Stimulated activated memory B cell treated with anti-CD40 and anti-IgM and Interleukin-4, amounts not matched to agents 10 μg/mL and 1 μg/mL and 100 μg/mL, for 72 hours (primary cell): ENCODE data around the gene SHLD1.
"Not testable (repeated sequence)": the region's sequence is repeated elsewhere in the genome, so short reads cannot be mapped to it uniquely, and the experiment has no call there.

Experiments used
- ATAC-seq: fragments of 150-1000 bp; cut with Tn5 transposase; 2 replicates; pipeline ENCODE4 v1.10.0; 2021
- H3K27ac Mint-ChIP-seq: one replicate; pipeline ENCODE4 v1.8.0; 2022; ENCODE audit warnings: mild to moderate bottlenecking, mixed read lengths
- H3K27me3 Mint-ChIP-seq: one replicate; pipeline ENCODE4 v1.8.0; 2022; ENCODE audit warnings: mixed read lengths
- H3K36me3 Mint-ChIP-seq: one replicate; pipeline ENCODE4 v1.8.0; 2022; ENCODE audit warnings: mixed read lengths
- H3K4me1 Mint-ChIP-seq: one replicate; pipeline ENCODE4 v1.8.0; 2022; ENCODE audit warnings: mixed read lengths
- H3K4me3 Mint-ChIP-seq: one replicate; pipeline ENCODE4 v1.8.0; 2022; ENCODE audit warnings: mild to moderate bottlenecking, moderate library complexity, mixed read lengths
- H3K9me3 Mint-ChIP-seq: one replicate; pipeline ENCODE4 v1.8.0; 2022; ENCODE audit warnings: mixed read lengths

SHLD1 gene

DNA sequence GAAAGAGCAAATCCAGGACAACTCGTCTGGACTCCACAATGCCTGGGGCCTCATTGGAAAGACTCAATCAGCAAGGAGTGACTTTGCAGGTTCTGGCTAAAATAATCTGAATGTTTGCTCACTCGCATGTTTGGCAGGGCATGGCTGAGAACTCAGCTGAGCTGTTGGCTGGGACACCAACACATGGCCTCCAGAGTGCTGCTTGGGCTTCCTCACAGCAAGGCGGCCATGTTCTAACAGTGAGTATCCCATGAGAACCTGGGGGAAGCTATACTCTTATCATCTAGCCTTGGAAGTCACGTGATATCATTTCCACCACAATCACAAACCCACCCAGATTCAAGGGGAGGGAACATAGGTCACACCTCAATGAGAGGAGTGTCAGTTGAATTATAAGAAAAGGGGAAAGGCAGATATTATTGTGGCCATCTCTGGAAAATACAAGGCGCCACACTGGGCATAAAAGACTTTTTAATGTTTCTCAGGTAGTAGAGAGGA is 23.1 kb upstream of the SHLD1 start:
- Mint-ChIP-seq H3K4me1 (no peaks in the 10 kb centered on the region), H3K9me3 (peaks cover 5% of the 10 kb centered on the region), H3K27ac (no peak overlapping the region), H3K27me3 (peaks cover 62% of the 10 kb centered on the region), H3K36me3 (no peaks in the 10 kb centered on the region), H3K4me3 (no peak overlapping the region)
- ATAC-seq = no peak

DNA sequence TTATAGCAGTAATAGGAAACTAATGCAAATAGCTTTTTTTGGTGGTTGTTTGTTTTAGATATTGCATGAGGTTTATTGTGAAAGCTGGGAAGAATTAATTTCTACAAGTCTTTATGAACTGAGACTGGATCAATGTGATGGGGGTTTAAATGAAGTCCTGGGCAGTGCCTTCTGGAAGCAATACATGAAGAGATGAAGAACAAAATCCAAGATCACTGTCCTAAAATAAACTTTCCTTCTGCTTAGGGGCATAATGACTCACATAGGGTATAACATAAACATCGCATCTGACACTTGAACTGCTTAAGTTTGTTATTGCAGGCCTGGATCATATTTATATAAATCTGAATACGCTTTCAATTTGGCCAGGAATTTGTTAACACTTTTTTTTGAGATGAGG is 20.9 kb upstream of the SHLD1 start:
- Mint-ChIP-seq H3K9me3 (peaks cover 5% of the 10 kb centered on the region), H3K36me3 (no peaks in the 10 kb centered on the region), H3K4me1 (no peaks in the 10 kb centered on the region), H3K27me3 (peaks cover 76% of the 10 kb centered on the region), H3K27ac (no peak overlapping the region), H3K4me3 (no peak overlapping the region)
- ATAC-seq = no peak

DNA sequence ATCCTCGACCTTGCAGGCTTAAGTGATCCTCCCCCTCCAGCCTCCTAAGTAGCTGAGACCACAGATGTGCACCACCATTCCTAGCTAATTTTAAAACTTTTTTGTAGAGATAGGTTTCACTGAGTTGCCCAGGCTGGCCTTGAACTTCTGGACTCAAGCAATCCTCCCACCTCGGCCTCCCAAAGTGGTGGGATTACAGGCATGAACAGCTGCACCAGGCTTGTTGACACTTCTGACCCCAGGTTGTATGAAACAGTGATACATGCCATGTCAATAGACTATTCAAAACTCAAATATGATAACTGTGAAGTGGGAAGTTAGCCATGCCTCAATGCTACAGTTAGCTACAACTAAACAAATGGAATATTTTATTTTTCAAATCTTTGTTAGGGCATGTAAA is 20.1 kb upstream of the SHLD1 start:
- H3K9me3 Mint-ChIP-seq = peaks cover 5% of the 10 kb centered on the region
- no peak overlapping the region for H3K4me3 Mint-ChIP-seq
- peaks cover 84% of the 10 kb centered on the region for H3K27me3 Mint-ChIP-seq
- ATAC-seq = no peak
- H3K27ac Mint-ChIP-seq = no peak overlapping the region
- H3K36me3 Mint-ChIP-seq = no peaks in the 10 kb centered on the region
- no peaks in the 10 kb centered on the region for H3K4me1 Mint-ChIP-seq

DNA sequence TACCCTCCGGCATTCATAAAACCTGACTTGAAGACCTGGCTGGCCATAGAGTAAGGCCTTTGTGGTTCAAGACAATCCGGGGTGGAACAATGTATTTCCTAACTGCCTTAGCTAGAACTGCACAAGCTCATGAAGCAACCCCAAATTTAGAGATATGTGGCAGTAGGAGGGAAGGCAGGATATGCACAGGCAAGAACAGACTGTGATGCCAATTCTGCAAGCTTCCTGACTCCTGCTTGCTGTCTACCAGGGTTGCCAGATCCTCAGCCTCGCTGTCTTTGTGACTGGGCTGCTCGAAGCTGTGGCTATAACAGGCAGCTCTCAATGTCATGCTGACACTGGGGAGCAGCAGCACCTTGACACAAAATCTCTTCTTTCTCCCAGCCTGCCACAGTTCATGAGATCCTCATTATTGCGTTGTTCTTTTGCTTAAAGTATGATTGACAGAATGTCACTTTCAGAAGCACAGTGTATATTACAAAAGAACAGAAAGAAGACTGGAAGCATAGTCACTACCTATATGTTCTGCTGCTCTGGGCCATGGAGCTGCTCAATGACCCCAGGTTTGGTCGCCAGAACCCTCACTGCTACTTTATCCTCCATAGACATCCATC is 18.3 kb upstream of the SHLD1 start:
- Mint-ChIP-seq H3K4me1 (peaks cover 9% of the 10 kb centered on the region), H3K4me3 (no peak overlapping the region), H3K27me3 (peaks cover 99% of the 10 kb centered on the region), H3K9me3 (peaks cover 4% of the 10 kb centered on the region), H3K27ac (no peak overlapping the region), H3K36me3 (no peaks in the 10 kb centered on the region)
- ATAC-seq = no peak

DNA sequence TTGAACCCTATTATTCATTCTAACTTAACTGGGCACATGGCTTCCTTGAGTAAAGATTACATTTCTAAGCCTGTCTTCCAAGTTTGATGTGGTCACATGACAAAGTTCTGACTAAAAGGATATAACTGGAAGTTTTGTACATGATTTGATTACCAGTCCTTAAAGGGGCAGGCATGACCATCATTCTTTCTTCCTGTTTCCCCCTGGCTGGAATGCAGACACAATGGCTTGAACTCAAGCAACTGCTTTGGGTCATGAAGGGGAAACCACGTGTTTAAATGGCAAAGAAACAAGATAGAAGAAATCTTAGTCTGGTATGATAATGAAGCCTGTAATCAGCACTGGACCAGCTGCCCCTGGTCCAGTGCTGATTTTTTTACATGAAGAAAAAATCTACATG is 15.6 kb upstream of the SHLD1 start:
- Mint-ChIP-seq H3K9me3 (no peaks in the 10 kb centered on the region), H3K4me3 (no peak overlapping the region), H3K27ac (no peak overlapping the region), H3K4me1 (peaks cover 26% of the 10 kb centered on the region), H3K27me3 (peaks cover 99% of the 10 kb centered on the region), H3K36me3 (no peaks in the 10 kb centered on the region)
- ATAC-seq = no peak

DNA sequence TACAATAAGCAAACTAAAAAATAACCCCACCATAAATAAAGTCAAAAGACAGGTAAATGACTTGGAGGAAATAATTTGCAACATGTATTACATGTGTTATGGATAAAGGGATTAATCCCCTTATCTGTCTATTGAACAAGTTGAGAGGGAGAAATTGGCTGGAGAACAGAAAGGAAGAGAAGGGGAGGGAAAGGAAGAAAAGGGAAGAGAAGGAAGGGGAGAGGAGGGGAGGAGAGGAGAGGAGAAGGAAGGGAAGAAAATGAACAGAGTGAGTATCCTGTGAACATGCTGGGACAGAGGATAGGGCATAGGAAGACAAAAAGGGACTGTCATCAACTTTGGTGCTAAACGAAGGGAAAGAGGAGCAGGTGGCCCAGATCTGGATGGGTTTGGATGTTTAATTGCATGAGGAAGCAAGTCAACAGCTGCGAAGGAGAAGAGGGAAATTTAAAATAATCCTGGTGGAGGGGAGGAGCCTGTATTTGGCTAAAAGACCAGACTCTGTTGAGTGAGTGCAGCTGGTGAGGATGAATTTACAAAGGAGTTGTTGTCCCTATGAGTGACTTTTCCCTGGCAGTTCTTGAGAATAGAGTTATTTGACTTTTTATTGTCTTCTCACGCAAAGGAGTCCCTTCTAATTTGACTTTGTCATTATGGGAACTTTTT is 14.2 kb upstream of the SHLD1 start:
- Mint-ChIP-seq H3K36me3 (no peaks in the 10 kb centered on the region), H3K27me3 (peaks cover 85% of the 10 kb centered on the region), H3K4me1 (peaks cover 26% of the 10 kb centered on the region), H3K9me3 (no peaks in the 10 kb centered on the region), H3K4me3 (no peak overlapping the region), H3K27ac (no peak overlapping the region)
- no peak for ATAC-seq

DNA sequence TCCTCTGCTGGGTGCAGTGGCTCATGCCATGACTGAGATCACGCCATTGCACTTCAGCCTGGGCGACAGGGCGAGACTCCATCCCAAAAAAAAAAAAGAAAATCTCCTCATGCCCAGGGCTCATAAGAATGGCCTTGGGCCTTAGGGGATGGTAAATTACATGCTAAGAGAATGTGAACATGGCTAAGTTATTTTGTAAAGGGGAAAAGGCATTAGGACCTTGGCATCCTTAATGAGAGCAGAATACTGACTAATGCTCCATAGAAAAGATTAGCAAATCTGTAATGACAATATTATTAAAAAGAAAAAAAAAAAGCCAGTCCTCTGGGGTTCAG is 12.6 kb upstream of the SHLD1 start:
- Mint-ChIP-seq H3K27me3 (peaks cover 81% of the 10 kb centered on the region), H3K4me3 (no peak overlapping the region), H3K4me1 (peaks cover 26% of the 10 kb centered on the region), H3K27ac (no peak overlapping the region), H3K36me3 (no peaks in the 10 kb centered on the region), H3K9me3 (no peaks in the 10 kb centered on the region)
- no peak for ATAC-seq

DNA sequence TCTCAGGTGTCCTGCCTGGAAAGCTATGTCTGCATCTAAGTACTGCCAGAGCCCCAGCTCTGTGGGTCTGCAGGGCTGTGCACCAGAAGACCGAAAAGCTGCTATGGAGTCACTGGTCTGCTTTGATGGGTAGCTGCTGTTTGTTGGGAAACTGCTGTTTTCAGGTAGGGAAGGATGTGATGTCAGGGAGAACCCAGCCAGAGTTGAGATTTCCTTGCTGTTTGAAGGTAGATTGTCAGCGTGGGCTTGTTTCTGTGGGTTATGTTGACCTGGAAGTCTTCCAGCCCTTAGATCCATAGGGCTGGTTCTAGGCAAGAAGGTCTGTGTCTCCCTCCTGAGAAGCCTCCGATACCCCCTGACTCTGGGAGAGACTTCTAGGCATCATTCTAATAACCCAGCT is 12.2 kb upstream of the SHLD1 start:
- peaks cover 26% of the 10 kb centered on the region for H3K4me1 Mint-ChIP-seq
- ATAC-seq = no peak
- no peak overlapping the region for H3K27ac Mint-ChIP-seq
- no peaks in the 10 kb centered on the region for H3K36me3 Mint-ChIP-seq
- H3K27me3 Mint-ChIP-seq = peaks cover 81% of the 10 kb centered on the region
- no peak overlapping the region for H3K4me3 Mint-ChIP-seq
- no peaks in the 10 kb centered on the region for H3K9me3 Mint-ChIP-seq

DNA sequence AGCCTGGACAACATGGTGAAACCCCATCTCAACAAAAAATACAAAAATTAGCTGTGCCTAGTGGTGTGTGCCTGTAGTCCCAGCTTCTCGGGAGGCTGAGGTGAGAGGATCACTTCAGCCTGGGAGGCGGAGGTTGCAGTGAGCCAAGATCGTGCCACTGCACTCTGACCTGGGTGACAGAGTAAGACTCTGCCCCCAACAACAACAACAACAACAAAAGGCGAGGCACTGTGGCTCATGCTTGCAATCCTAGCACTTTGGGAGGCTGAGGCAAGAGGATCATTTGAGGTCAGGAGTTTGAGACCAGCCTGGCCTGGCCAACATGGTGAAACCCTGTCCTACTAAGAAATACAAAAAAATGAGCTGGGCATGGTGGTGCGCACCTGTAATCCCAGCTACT is 9.6 kb upstream of the SHLD1 start:
- not testable (repeated sequence) for ATAC-seq, H3K27ac Mint-ChIP-seq, H3K9me3 Mint-ChIP-seq, H3K4me3 Mint-ChIP-seq, H3K36me3 Mint-ChIP-seq
- Mint-ChIP-seq H3K27me3 (peaks cover 67% of the 10 kb centered on the region), H3K4me1 (peaks cover 26% of the 10 kb centered on the region)

DNA sequence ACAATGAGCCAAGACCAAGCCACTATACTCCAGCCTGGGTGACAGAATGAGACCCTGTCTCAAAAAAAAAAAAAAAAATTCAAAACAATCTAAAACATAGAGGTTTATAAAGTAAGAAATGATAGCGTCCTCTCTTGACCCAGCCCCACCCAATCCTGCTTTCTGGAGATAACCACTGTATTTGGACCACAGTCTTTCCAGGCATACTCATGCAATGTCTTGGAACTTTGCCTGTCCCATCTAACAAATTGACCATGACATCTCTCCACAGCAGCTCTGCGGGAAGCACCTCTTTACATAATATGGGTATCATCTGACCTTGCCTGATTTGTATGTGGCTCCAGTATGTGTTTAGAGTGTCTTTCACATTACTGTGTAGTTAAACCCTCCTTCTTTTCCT is 9.1 kb upstream of the SHLD1 start:
- ATAC-seq = no peak
- no peak overlapping the region for H3K4me3 Mint-ChIP-seq
- H3K9me3 Mint-ChIP-seq = no peaks in the 10 kb centered on the region
- H3K36me3 Mint-ChIP-seq = no peaks in the 10 kb centered on the region
- H3K4me1 Mint-ChIP-seq = peaks cover 21% of the 10 kb centered on the region
- no peak overlapping the region for H3K27ac Mint-ChIP-seq
- peaks cover 62% of the 10 kb centered on the region for H3K27me3 Mint-ChIP-seq

DNA sequence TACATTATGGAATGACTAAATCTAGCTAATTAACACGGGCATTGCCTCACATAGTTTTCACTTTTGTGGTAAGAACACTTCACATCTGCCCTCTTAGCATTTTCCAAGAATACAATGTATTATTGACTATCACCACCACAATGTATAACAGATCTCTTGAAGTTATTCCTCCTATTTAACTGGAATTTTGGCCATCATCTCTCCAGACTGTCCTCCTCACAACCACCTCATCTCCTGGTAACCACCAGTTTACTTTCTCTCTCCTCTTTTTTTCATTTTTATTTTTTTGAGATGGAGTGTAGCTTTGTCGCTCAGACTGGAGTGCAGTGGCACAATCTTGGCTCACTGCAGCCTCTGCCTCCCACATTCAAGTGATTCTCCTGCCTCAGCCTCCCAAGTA is 8.2 kb upstream of the SHLD1 start:
- peaks cover 53% of the 10 kb centered on the region for H3K27me3 Mint-ChIP-seq
- ATAC-seq = no peak
- peaks cover 16% of the 10 kb centered on the region for H3K4me1 Mint-ChIP-seq
- no peaks in the 10 kb centered on the region for H3K36me3 Mint-ChIP-seq
- H3K27ac Mint-ChIP-seq = no peak overlapping the region
- H3K9me3 Mint-ChIP-seq = no peaks in the 10 kb centered on the region
- no peak overlapping the region for H3K4me3 Mint-ChIP-seq

DNA sequence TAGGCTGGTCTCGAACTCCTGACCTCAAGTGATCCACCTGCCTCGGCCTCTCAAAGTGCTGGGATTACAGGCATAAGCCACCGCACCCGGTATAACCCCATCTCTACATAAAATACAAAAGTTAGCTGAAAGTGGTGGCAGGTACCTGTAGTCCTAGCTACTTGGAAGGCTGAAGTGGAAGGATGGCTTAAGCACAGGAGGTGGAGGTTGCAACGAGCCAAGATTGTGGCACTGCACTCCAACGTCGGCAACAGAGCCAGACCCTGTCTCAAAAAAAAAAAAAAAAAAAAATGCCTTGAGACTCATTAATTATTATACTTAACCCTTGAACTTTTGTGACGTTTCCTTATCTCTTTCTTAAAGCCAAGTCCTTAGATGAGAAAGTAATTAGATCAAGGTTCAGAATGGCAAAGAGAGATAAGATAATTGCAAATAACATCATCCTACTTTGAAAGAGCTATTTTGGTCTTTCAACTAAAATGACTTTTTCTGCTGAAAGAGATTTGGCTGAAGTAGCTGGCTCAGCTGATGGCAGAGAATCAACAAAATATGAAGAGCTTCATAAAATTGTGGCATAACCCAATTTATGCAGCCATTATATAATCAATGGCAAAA is 4.7 kb upstream of the SHLD1 start:
- ATAC-seq = no peak
- Mint-ChIP-seq H3K9me3 (no peaks in the 10 kb centered on the region), H3K4me1 (no peaks in the 10 kb centered on the region), H3K4me3 (no peak overlapping the region), H3K27ac (no peak overlapping the region), H3K27me3 (peaks cover 28% of the 10 kb centered on the region), H3K36me3 (peaks cover 4% of the 10 kb centered on the region)

DNA sequence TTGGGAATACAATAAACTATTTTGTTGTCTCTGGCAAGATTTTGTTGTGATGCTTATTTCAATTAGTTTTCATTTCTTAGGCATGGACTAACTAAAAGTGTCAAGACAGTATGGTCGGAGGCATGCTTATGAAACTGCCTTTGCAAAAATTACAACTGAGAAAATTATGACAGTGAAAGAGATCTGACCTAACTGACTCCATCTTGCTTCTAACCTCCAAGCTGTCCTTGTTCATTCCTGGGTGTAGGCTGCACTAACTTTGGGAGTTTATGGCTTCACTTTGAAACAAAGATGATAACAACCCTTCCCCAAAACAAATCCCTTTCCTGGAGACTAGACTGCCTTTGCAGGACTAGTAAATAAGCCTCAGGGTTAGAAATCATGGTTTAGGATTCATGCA is 4.1 kb upstream of the SHLD1 start:
- H3K9me3 Mint-ChIP-seq = no peaks in the 10 kb centered on the region
- H3K36me3 Mint-ChIP-seq = peaks cover 4% of the 10 kb centered on the region
- no peak overlapping the region for H3K27ac Mint-ChIP-seq
- peaks cover under 1% of the 10 kb centered on the region for H3K4me1 Mint-ChIP-seq
- H3K4me3 Mint-ChIP-seq = no peak overlapping the region
- no peak for ATAC-seq
- peaks cover 28% of the 10 kb centered on the region for H3K27me3 Mint-ChIP-seq

DNA sequence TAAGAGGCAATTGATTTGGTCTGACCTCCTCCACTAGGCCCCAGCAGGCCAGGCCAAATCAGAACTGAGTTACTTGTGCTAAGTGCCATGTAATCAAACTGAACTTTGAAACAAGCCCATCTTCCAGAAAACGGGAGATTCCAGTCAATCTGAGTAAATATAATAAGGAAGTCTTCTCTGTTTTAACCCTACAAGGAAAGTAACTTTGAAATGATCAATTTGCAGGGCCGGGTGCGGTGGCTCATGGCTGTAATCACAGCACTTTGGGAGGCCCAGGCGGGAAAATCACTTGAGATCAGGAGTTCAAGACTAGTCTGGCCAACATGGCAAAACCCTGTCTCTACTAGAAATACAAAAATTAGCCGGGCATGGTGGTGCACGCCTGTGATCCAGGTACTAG is 2.0 kb upstream of the SHLD1 start:
- Mint-ChIP-seq H3K27me3 (peaks cover 10% of the 10 kb centered on the region), H3K9me3 (no peaks in the 10 kb centered on the region), H3K27ac (no peak overlapping the region), H3K4me3 (no peak overlapping the region), H3K36me3 (peaks cover 4% of the 10 kb centered on the region), H3K4me1 (peaks cover 11% of the 10 kb centered on the region)
- ATAC-seq = no peak

DNA sequence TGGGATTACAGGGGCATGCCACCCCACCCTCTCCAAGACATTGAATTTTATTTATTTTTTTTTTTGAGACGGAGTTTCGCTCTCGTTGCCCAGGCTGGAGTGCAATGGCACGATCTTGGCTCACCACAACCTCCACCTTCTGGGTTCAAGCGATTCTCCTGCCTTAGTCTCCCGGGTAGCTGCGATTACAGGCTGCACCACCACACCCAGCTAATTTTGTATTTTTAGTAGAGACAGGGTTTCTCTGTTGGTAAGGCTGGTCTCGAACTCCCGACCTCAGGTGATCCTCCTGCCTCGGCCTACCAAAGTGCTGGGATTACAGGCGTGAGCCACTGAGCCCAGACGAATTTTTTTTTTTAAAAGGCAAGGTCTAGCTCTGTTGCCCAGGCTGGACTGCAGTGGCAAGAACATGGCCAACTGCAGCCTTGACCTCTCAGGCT is 669 bp upstream of the SHLD1 start:
- not testable (repeated sequence) for H3K36me3 Mint-ChIP-seq, H3K4me3 Mint-ChIP-seq, H3K9me3 Mint-ChIP-seq, ATAC-seq, H3K27me3 Mint-ChIP-seq
- Mint-ChIP-seq H3K4me1 (peaks cover 11% of the 10 kb centered on the region), H3K27ac (peak overlapping the region; percentile 94)

DNA sequence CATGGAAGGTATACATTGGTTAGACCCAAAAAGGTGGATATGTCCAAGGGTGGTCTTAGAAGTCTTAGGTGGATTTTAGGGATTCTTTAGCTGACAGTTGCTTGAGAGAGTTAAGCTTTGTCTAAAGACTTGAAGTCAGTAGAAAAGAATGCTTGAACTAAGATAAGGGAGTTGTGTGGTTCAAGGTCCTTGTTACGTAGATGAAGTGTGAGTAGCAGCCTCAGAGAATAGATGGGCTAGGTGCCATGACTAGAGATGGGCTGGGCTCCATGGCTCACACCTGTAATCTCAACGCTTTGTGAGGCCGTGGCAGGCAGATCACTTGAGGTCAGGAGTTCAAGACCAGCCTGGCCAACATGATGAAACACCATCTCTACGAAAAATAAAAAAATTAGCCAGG is 1.7 kb downstream of the SHLD1 start:
- ATAC-seq = no peak
- peaks cover 9% of the 10 kb centered on the region for H3K36me3 Mint-ChIP-seq
- H3K4me1 Mint-ChIP-seq = peaks cover 11% of the 10 kb centered on the region
- no peaks in the 10 kb centered on the region for H3K9me3 Mint-ChIP-seq
- peak overlapping the region; percentile 94 for H3K4me3 Mint-ChIP-seq
- no peaks in the 10 kb centered on the region for H3K27me3 Mint-ChIP-seq
- no peak overlapping the region for H3K27ac Mint-ChIP-seq
